ENCODE data around the gene USP31.

DNA sequence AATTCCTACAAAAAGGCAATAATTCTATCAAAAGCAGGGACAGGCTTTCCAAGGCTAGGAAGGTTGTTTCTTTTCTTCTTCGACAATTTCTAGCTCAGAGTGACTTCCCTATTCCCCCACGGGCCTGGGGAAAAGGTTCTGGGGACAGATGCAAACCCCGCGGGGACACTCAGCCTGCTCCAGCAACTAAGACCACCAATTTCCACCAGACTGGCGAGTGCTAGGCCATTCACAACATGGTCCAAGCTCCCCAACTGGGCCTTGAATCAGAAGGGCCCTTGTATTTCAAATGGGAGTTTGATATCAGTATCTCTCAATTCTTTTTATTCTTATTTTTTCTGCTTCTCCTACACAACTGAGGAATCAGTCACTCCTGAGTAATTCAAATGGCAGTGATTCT lies 86.7 kb downstream of the USP31 start:
- TF ChIP-seq, protein P1, sequence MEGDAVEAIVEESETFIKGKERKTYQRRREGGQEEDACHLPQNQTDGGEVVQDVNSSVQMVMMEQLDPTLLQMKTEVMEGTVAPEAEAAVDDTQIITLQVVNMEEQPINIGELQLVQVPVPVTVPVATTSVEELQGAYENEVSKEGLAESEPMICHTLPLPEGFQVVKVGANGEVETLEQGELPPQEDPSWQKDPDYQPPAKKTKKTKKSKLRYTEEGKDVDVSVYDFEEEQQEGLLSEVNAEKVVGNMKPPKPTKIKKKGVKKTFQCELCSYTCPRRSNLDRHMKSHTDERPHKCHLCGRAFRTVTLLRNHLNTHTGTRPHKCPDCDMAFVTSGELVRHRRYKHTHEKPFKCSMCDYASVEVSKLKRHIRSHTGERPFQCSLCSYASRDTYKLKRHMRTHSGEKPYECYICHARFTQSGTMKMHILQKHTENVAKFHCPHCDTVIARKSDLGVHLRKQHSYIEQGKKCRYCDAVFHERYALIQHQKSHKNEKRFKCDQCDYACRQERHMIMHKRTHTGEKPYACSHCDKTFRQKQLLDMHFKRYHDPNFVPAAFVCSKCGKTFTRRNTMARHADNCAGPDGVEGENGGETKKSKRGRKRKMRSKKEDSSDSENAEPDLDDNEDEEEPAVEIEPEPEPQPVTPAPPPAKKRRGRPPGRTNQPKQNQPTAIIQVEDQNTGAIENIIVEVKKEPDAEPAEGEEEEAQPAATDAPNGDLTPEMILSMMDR (IDR thresholded peaks at IDR 0.05) = no peak
- no peak for TF ChIP-seq POLR2A (IDR thresholded peaks at IDR 0.05)

Data from prostate gland (tissue), 2 donors.